Skeletal muscle tissue (tissue), 4 donors: ENCODE results near the gene MARCHF10. TPM values are rescaled to one million over a fixed set of nuclear protein-coding genes. Genes with fewer than 3 reads are reported as not detected.
"Not testable (repeated sequence)": the region's sequence is repeated elsewhere in the genome, so short reads cannot be mapped to it uniquely, and the experiment has no call there.

Source experiments
- H3K27ac ChIP-seq: one replicate; pipeline ENCODE4 v1.7.0; 2013; ENCODE audit warnings: mild to moderate bottlenecking, low read depth, low read length, inconsistent platforms
- H3K27me3 ChIP-seq, 3 donors: one replicate each; pipeline ENCODE4 v1.7.0; 2013; ENCODE audit warnings: low read length in 3 of 3; ENCODE audit not compliant: control insufficient read depth in 3 of 3, insufficient read depth in 3 of 3
- H3K36me3 ChIP-seq, 3 donors: one replicate each; pipeline ENCODE4 v1.7.0; 2013; ENCODE audit warnings: low read length in 3 of 3; ENCODE audit not compliant: control insufficient read depth in 3 of 3, insufficient read depth in 3 of 3
- H3K4me1 ChIP-seq, 3 donors: one replicate each; pipeline ENCODE4 v1.7.0; 2013; ENCODE audit warnings: low read length in 3 of 3, mild to moderate bottlenecking in 3 of 3; ENCODE audit not compliant: control insufficient read depth in 3 of 3, insufficient read depth in 3 of 3
- H3K4me3 ChIP-seq, 3 donors: one replicate each; pipeline ENCODE4 v1.7.0; 2013; ENCODE audit warnings: low read length in 3 of 3
- H3K9ac ChIP-seq, 3 donors: one replicate each; pipeline ENCODE4 v1.7.0; 2013; ENCODE audit warnings: low read length in 3 of 3, mild to moderate bottlenecking in 3 of 3, moderate library complexity in 2 of 3, low read depth in 1 of 3
- H3K9me3 ChIP-seq, 3 donors: one replicate each; pipeline ENCODE4 v1.7.0; 2013; ENCODE audit warnings: low read length in 3 of 3; ENCODE audit not compliant: control insufficient read depth in 3 of 3
- total RNA-seq: library from RNA; depleted of rRNA; stranded (reverse); fragments of >200 nt; gene quantifications from one replicate; pipeline ENCODE4 v1.2.3, GENCODE V29; 2014
- donor health status: Osteomylitis.

Gene MARCHF10
- total RNA-seq, 1 donor from 2014 or later, result not detected

GRCh38 chr17:62840871-62841270, 32.8 kb upstream of the MARCHF10 start:
- Histone ChIP-seq H3K9ac (no peak overlapping the region), H3K9me3 (no peaks in the 10 kb centered on the region), H3K27ac (no peak overlapping the region), H3K4me3 (no peak overlapping the region), H3K27me3 (peaks cover 0 to 2% (median 0%) of the 10 kb centered on the region in 3 donors), H3K36me3 (no peaks in the 10 kb centered on the region), H3K4me1 (no peaks in the 10 kb centered on the region)

GRCh38 chr17:62833816-62834215, 25.7 kb upstream of the MARCHF10 start:
- not testable (repeated sequence) for H3K9me3 ChIP-seq, H3K27ac ChIP-seq, H3K36me3 ChIP-seq, H3K4me1 ChIP-seq, H3K27me3 ChIP-seq, H3K4me3 ChIP-seq, H3K9ac ChIP-seq

DNA sequence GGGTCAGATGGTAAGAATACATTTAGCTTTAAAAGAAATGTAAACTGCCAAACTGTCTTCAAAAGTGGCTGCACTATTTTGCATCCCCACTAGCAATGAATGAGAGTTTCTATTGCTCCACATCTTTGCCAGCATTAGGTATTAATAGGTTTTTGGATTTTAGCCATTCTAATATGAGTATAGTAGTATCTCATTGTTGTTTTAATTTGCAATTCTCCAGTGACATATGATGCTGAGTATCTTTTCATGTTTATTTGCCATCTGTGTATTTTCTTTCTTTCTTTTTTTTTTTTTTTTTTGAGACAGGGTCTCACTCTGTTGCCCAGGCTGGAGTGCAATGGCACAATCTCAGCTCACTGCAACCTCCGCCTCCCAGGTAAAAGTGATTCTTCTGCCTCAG, 24.3 kb upstream of the MARCHF10 start:
- Histone ChIP-seq H3K27ac (no peak overlapping the region), H3K4me3 (no peak overlapping the region), H3K9ac (no peak overlapping the region), H3K4me1 (no peaks in the 10 kb centered on the region), H3K36me3 (no peaks in the 10 kb centered on the region), H3K27me3 (peaks cover 0 to 2% (median 0%) of the 10 kb centered on the region in 3 donors), H3K9me3 (no peaks in the 10 kb centered on the region)

DNA sequence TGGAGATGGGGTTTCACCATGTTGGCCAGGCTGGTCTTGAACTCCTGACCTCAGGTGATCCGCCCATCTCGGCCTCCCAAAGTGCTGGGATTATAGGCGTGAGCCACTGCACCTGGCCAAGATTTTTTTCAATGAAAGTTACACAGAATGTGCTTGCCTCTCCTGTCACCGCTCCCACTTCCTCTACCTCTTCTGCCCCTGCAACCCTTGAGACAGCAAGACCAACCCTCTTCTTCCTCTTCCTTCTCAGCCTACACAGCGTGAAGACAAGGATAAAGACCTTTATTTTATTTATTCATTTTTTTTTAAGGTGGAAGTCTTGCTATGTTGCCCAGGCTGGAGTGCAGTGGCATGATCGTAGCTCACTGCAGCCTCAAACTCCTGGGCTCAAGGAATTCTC, 23.0 kb upstream of the MARCHF10 start:
- not testable (repeated sequence) for H3K9ac ChIP-seq, H3K27me3 ChIP-seq, H3K9me3 ChIP-seq, H3K27ac ChIP-seq, H3K4me1 ChIP-seq, H3K36me3 ChIP-seq, H3K4me3 ChIP-seq

DNA sequence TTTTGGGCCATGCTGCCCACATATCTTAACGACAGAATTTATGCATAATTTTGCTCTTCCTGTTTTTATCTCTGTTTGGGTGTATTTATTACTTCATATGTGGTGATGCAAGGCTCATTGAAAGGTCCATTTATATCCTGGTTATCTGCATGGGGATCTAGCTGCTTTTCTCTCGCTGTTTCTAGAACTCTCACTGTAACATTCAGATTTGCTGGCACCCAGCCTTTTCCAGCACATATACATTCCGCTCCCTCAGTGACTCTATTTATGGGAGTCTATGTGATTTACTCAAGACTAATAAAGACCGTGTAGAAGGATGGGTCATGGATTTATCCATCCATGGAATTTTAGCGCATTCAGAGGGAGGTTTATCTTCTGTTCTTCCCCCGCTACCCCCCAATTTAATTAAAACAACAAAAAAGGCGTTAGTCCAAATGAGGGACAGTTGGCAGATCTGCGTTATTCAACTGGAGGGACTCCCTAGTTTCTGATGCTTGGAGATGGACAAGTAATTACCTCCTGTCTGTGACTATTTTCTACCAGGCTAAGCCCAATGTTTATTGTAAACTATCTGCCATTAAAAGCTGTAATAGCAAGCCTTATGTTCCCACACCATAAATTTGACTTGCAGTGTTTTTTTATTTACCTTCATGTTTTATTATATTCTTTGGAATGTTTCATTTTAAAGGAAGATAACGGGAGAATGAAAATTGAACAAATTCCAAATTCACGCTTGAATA, 19.8 kb upstream of the MARCHF10 start:
- no peaks in the 10 kb centered on the region for H3K27me3 ChIP-seq
- H3K27ac ChIP-seq, result no peak overlapping the region
- H3K9ac ChIP-seq, result no peak overlapping the region
- no peaks in the 10 kb centered on the region for H3K9me3 ChIP-seq
- no peaks in the 10 kb centered on the region for H3K4me1 ChIP-seq
- H3K36me3 ChIP-seq, result no peaks in the 10 kb centered on the region
- H3K4me3 ChIP-seq, result no peak overlapping the region

GRCh38 chr17:62826956-62827355, 18.8 kb upstream of the MARCHF10 start:
- Histone ChIP-seq H3K27me3 (peaks cover 0 to 2% (median 0%) of the 10 kb centered on the region in 3 donors), H3K27ac (no peak overlapping the region), H3K36me3 (no peaks in the 10 kb centered on the region), H3K4me1 (no peaks in the 10 kb centered on the region), H3K9ac (no peak overlapping the region), H3K9me3 (no peaks in the 10 kb centered on the region), H3K4me3 (no peak overlapping the region)

GRCh38 chr17:62825182-62825581, 17.1 kb upstream of the MARCHF10 start:
- peaks cover 0 to 2% (median 0%) of the 10 kb centered on the region in 3 donors for H3K27me3 ChIP-seq
- no peaks in the 10 kb centered on the region for H3K4me1 ChIP-seq
- H3K36me3 ChIP-seq, result no peaks in the 10 kb centered on the region
- H3K27ac ChIP-seq, result no peak overlapping the region
- H3K9ac ChIP-seq, result no peak overlapping the region
- no peaks in the 10 kb centered on the region for H3K9me3 ChIP-seq
- no peak overlapping the region for H3K4me3 ChIP-seq

DNA sequence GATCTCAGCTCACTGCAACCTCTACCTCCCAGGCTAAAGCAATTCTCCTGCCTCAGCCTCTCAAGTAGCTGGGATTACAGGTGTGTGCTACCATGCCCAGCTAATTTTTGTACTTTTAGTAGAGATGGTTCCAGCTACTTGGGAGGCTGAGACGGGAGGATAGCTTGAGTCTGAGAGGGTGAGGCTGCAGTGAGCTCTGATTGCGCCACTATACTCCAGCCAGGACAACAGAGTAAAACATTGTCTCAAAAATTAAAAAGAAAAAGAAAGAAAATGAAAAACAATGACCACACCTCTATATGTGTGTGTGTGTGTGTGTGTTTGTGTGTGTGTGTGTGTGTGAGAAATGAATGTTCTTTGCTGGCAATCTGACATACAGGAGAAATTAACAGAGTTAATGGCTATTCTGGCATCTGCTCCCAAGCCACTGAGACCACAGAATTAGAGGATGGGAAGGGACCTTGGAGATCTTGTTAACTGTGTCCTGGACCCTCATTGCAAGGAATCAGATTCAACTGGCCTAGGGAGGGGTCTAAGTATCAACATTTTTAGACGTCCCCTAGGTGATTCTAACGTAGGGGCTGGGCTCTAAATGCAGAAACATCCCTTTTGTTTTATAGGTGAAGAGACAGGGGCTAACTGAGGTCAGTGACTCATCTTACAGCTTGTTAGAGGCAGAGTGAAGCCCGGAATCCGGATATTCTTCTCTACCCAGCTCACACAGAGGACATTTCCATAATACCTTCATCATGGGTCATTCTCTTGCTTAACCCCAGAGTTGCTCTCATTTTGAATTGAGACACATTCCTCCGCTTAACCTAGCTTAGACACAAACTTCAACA, 16.4 kb upstream of the MARCHF10 start:
- H3K9ac ChIP-seq, result no peak overlapping the region
- H3K36me3 ChIP-seq, result no peaks in the 10 kb centered on the region
- no peak overlapping the region for H3K27ac ChIP-seq

DNA sequence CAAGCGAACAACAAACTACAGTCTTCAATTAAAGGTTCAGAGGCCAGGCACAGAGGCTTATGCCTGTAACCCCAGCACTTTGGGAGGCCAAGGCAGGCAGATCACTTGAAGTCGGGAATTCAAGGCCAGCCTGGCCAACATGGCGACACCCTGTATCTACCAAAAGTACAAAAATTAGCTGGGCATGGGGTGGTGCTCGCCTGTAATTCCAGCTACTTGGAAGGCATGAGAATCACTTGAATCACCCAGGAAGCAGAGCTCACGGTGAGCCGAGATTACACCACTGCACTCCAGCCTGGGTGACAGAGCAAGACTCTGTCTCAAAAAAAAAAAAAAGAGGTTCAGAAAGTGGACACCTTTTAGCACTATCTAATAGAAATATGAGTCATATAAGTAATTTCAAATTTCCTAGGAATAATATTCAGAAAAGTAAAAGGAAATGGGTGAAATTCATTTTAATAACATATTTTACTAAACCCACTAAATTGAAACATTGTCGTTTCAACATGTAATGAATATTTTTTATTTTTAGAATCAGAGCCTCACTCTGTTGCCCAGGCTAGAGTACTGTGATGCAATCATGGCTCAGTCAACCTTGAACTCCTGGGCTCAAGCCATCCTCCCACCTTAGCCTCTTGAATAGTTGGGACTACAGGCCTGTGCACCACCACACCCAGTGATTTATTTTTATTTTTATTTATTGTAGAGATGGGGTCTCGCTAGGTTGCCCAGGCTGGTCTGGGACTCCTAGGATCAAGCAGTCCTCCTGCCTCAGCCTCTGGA, 15.2 kb upstream of the MARCHF10 start:
- Histone ChIP-seq H3K36me3 (no peaks in the 10 kb centered on the region), H3K27ac (no peak overlapping the region), H3K9ac (no peak overlapping the region), H3K9me3 (no peaks in the 10 kb centered on the region), H3K4me1 (no peaks in the 10 kb centered on the region), H3K4me3 (no peak overlapping the region), H3K27me3 (peaks cover 0 to 2% (median 0%) of the 10 kb centered on the region in 3 donors)

More for the DNA sequence above, 16.4 kb upstream of the MARCHF10 start:
- Histone ChIP-seq H3K9me3 (no peaks in the 10 kb centered on the region), H3K4me3 (no peak overlapping the region), H3K27me3 (peaks cover 0 to 2% (median 0%) of the 10 kb centered on the region in 3 donors), H3K4me1 (no peaks in the 10 kb centered on the region)
